Measurements from ENCODE around the gene TUBB4A. TPM values are rescaled to one million over a fixed set of nuclear protein-coding genes. Genes with fewer than 3 reads are reported as not detected.
"Not testable (repeated sequence)": the region's sequence is repeated elsewhere in the genome, so short reads cannot be mapped to it uniquely, and the experiment has no call there.

TUBB4A gene
- polyA plus RNA-seq, 1 donor: 27.6 TPM

DNA sequence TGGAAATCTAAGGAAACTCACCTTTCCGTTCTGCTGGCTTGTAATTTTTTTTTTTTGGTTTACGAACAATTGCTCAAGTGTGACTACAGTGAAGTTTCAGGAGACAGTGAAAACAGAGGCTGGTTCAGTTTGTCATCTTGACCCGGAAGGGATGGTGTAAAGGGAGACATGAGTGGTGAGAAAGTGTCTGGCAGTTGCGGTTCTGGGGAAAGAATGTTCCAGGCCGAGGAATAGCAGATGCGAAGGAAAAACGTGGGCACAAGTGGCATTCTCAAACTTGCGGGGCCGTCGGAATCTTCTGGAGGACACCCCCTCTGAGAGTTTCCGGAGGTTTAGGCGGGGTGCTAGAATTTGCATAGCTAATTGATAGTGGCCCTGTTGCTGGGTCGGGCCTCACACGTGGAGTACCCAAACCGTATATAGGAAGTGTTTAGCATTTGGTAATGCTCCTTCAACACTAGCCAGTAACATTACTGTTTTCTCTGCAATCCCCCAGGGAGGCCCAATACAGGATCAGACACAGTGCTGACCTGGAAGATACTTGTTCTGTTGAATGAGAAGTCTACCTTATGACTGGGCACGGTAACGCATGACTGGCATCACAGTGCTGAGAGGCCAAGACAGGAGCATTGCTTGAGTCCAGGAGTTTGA lies 25.9 kb upstream of the TUBB4A start:
- no peak for DNase-seq

DNA sequence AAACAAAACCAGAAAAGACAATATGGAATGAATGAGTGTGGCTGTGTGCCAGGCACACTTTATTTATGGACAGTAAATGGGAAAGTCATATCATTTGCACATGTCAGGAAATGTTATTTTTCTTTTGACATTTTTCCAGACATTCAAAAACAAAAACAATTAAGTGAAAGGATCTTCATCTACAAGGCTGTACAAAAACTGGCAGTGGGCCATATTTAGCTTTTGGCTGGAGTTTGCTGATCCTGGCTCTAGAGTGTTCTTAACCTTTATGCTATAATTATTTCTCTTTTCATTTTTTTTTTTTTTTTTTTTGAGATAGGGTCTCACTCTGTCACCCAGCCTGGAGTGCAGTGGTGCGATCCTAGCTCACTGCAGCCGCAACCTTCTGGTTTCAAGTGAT lies 22.2 kb upstream of the TUBB4A start:
- DNase-seq: no peak

- no peak for DNase-seq
These were observed 20.6 kb upstream of the TUBB4A start for GRCh38 chr19:6522712-6523111.

DNA sequence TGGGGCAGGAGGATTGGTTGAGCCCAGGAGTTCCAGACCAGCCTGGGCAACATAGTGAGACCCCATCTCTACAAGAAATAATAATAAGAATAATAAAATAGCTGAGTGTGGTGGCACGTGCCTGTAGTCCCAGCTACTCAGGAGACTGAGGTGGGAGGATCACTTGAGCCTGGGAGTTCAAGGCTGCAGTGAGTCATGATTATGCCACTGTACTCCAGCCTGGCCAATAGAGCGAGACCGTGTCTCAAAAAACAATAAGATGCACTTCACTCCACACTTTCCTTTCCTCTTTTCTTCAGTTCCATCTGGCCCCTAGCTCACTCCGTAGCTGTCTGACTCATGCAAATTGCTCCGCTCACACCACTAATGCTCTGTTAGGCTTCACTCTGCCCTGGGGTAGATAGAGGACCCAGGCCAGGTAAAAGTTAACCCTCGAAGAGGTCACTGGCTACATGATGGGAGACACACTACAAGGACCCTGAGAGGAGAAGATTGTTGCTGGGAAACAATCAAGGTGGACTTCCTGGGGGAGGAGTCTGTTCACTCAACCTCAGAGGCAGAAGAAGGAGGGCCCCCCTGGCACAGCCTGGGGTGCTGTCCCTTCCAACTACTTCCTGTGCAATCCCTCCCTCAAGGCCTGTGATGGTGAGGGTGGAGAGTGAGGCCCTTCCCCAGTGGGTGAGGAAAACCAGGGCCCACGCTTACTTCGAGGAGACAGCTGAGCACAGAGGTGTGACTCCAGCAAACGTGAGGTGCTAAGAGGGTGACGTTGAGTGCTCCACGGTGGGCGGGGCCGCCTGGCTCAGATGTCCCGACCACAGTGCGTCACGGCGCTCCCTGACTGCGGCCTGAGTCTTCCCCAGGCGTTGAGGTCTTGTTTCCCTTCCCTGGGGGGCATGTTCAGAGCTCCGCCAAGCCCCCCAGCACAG lies 19.9 kb upstream of the TUBB4A start:
- no peak for DNase-seq

DNA sequence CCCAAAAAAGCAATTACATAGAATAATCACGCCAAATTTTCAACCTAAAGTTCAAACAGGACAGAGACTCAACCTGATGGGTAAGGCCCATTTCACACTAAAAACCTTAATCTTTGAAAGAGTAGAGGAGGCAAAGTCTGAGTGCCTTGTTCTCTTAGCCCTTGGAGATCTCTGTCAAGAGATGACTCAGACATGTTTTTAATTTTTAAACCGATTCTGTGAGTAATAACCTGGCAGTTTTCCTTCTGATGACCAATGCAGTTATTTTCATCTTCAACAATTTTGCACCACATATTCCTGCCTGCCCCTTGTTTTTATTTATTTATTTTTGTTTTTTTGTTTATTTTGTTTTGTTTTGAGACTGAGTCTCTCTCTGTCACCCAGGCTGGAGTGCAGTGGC lies 17.2 kb upstream of the TUBB4A start:
- DNase-seq: no peak

DNA sequence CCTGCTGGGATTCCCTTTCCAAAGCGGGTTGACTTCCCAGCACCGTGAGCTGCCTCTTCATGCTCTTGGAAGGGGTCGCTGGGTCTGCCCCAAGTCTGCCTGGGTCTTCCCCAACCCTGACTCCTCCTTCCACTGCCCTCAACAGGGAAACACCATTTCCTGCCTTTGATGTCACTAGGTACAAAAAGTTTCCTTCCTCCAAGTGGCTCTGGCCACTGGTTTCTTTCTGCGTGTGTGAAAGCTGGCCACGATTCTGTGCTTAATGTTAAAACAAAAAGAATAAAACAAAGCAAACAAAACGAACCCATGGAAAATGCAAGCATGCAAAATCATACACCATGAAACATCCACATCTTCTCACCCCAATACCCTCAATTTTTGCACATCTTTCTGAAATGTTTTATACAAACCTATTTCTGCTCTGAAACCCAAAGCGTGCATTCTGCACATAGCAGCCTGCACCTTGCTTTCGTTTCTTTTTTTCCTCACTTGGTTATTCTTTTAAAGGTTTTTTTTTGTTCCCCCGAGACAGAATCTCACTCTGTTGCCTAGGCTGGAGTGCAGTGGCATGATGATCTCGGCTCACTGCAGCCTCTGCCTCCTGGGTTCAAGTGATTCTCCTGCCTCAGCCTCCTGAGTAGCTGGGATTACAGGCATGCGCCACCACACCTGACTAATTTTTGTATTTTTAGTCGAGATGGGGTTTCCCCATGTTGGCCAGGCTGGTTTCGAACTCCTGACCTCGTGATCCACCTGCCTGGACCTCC lies 16.2 kb upstream of the TUBB4A start:
- no peak for DNase-seq

GRCh38 chr19:6516659-6517291 lies 14.7 kb upstream of the TUBB4A start:
- peak; percentile 88 for DNase-seq

GRCh38 chr19:6516018-6516658 lies 14.0 kb upstream of the TUBB4A start:
- peak; percentile 90 for DNase-seq

- no peak for DNase-seq
These were observed 12.9 kb upstream of the TUBB4A start for GRCh38 chr19:6514926-6515544.

DNA sequence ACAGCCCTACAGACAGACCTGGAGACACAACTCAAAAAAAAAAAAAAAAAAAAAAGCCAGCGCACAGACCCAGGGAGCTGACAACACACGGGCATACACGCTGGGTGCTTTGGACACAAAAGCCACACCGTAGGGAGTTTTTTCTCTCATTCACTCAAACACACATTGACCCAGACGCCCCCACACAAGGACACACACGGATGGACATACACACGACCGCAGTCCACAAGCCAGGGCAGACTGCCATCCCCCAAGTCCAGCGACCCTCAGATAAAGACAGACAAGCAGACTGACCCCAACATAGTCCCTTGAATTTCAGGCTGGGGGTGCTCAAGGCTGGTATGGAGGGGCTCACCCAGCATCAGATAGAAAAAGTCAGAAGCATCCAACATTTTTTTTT lies 12.0 kb upstream of the TUBB4A start:
- DNase-seq: no peak

DNA sequence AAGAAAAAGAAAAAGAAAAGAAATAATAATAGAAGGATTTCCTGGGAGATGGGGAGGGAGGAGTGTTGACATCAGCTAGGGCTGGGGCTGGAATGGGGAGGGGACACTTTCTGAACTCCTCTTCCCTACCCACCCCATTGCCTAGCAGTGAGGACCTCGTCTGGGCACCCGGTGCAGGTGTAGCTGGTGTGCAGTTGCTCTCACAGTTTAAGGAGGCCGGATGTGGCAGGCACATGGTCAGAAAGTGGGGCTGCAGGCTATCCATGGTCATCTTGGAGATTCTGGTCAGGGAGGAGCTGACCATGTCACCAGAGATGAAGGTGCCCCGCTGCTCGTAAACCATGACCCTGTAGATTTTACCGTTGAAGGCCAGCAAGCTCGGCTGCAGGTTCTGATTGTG lies 8.5 kb upstream of the TUBB4A start:
- no peak for DNase-seq

- DNase-seq: no peak
These were observed 7.2 kb upstream of the TUBB4A start for GRCh38 chr19:6509118-6509971.

DNA sequence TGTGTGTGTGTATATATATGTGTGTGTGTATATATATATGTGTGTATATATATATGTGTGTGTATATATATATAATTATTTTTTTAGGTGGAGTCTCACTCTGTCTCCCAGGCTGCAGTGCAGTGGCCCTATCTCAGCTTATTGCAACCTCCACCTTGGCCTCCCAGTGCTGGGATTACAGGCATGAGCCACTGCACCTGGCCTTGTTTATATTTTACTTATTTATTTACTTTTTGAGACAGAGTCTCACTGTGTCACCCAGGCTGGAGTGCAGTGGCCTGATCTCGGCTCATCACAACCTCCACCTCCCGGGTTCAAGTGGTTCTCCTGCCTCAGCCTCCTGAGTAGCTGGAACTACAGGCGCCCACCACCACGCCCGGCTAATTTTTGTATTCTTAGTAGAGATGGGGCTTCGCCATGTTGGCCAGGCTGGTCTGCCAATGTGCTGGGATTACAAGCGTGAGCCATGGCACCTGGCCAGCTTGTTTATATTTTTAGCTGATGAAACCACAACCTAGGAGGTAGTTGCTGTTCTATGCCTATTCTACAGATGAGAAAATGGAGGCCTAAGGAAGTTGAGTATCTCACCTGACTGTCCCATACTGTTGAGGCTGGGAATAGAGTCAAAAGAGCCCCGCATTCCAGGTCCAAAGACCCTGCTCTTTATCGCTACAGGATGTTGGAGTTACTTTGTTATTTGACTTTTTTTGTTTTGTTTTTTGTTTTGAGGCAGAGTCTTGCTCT lies 6.1 kb upstream of the TUBB4A start:
- DNase-seq: not testable (repeated sequence)

DNA sequence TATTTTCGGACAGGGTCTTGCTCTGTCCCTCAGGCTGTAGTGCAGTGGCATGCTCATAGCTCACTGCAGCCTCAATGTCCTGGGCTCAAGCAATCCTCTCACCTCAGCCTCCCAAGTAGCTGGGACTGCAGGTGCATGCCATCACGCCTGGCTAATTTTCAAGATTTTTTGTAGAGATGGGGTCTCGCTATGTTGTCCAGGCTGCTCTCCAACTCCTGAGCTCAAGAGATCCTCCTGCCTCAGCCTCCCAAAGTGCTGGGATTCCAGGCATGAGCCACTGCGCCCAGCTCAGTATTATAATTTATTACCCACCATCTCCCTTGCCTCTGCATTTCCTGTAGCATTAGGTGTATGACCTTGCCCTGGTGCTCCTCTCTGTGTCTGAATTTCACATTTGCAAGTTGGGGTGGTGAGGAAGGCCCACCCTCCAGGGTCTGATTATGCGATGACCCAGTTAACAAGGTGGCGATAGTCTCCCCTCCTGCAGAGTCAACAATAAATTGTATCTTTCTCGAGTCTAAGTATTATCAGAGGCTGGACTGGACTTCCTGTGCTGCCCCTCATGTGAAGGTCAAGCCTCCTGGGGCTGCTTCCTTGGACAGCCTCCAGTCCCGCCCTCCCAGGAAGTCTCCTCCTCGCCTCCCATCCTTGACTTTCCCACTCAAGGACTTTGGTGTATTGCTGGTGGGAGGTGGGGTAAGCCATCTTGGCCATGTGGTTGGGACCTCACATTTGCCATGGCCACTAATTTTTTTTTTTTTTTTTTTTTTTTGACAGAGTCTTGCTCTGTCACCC lies 1.5 kb upstream of the TUBB4A start:
- no peak for DNase-seq

DNA sequence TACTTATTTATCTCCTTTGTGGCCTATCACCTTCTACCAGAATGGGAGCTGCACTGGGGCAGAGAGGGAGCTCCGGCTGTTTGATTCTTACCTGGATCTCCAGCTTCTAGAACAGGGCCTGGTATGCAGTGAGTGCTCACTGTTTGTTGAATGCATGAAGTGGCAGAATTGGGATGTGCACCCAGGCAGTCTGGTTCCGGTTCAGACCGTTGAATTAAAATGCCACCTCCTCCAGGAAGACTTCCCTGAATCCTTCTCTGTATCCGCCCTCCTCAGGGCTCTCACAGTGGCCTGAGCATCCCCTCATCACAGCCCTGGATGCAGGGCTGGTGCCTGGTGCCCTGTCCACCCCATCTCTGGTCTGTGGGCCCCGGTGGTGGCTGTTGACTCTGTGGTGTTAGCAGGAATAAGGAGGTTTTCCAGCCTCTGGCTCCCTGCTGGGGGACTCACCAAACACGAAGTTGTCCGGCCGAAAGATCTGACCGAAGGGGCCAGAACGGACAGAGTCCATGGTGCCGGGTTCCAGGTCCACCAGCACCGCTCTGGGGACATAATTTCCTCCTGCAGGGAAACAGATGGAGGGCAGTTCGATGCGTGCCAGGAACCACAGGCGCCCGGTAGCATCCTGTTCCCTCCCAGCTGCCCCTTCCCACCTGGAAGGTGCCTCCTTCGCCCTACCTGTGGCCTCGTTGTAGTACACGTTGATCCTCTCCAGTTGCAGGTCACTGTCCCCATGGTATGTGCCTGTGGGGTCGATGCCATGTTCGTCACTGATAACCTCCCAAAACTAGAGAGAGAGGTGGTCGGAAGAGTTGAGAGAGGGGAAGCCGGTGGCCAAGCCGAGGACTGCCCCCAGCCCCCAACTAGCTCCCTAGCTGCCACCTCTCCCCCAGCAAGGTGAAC lies 1.0 kb downstream of the TUBB4A start:
- DNase-seq: no peak

- DNase-seq: no peak
These were observed 2.9 kb downstream of the TUBB4A start for GRCh38 chr19:6499052-6499790.

Data from left kidney (tissue), 2 donors.